ENCODE data around the gene MAS1L.

- TF ChIP-seq ZBTB33 (IDR thresholded peaks at IDR 0.05; ENCODE audit: extremely low read depth, insufficient replicate concordance, low read length) (no peak), ATF3 (IDR thresholded peaks at IDR 0.05) (no peak), POLR2AphosphoS5 (IDR thresholded peaks at IDR 0.05; ENCODE audit: low read depth, low read length) (no peak), POLR2A (IDR thresholded peaks at IDR 0.05; ENCODE audit: borderline replicate concordance, extremely low read depth, insufficient read depth, insufficient read length) (no peak), FOSL1 (IDR thresholded peaks at IDR 0.05; ENCODE audit: low read depth) (no peak), SRF (IDR thresholded peaks at IDR 0.05; ENCODE audit: low read depth) (no peak), EGR1 (IDR thresholded peaks at IDR 0.05; ENCODE audit: low read depth) (no peak), CTCF (IDR thresholded peaks at IDR 0.05 in 2 of 3, conservative IDR thresholded peaks at IDR 0.05 in 1 of 3; ENCODE audit: borderline replicate concordance in 1 of 3, insufficient read depth in 1 of 3, low read depth in 2 of 3, low read length in 2 of 3) (no peak), MAX (IDR thresholded peaks at IDR 0.05) (no peak)
Observed at GRCh38 chr6:29519291-29520010, 31.7 kb upstream of the MAS1L start.

Data from HCT116 (cell line).